Activated naive CD8-positive, alpha-beta T cell (primary cell): ENCODE data around the gene MLKL.
"Not testable (repeated sequence)": the region's sequence is repeated elsewhere in the genome, so short reads cannot be mapped to it uniquely, and the experiment has no call there.

Experiments
- H3K27ac Mint-ChIP-seq: one replicate; pipeline ENCODE4 v1.8.0; 2021; ENCODE audit warnings: mixed read lengths
- H3K27me3 Mint-ChIP-seq: one replicate; pipeline ENCODE4 v1.8.0; 2021; ENCODE audit warnings: mixed read lengths
- H3K36me3 Mint-ChIP-seq: one replicate; pipeline ENCODE4 v1.8.0; 2021; ENCODE audit warnings: mixed read lengths
- H3K4me1 Mint-ChIP-seq: one replicate; pipeline ENCODE4 v1.8.0; 2021; ENCODE audit warnings: low read depth, mixed read lengths
- H3K4me3 Mint-ChIP-seq: one replicate; pipeline ENCODE4 v1.8.0; 2021; ENCODE audit warnings: mild to moderate bottlenecking, mixed read lengths
- H3K9me3 Mint-ChIP-seq: one replicate; pipeline ENCODE4 v1.8.0; 2021; ENCODE audit warnings: low read depth, mixed read lengths

The MLKL gene

GRCh38 chr16:74657870-74658642 lies 42.6 kb downstream of the MLKL start:
- Mint-ChIP-seq H3K36me3 (peaks cover 10% of the 10 kb centered on the region), H3K4me3 (peak overlapping the region; percentile 46)

GRCh38 chr16:74654536-74655050 lies 46.1 kb downstream of the MLKL start:
- H3K4me1 Mint-ChIP-seq = peaks cover 67% of the 10 kb centered on the region
- no peaks in the 10 kb centered on the region for H3K27me3 Mint-ChIP-seq
- peak overlapping the region; percentile 20 for H3K4me3 Mint-ChIP-seq
- H3K36me3 Mint-ChIP-seq = peaks cover 8% of the 10 kb centered on the region
- no peaks in the 10 kb centered on the region for H3K9me3 Mint-ChIP-seq
- no peak overlapping the region for H3K27ac Mint-ChIP-seq

More at GRCh38 chr16:74657870-74658642, 42.6 kb downstream of the MLKL start:
- Mint-ChIP-seq H3K4me1 (peaks cover 85% of the 10 kb centered on the region), H3K27ac (peak overlapping the region; percentile 43), H3K27me3 (no peaks in the 10 kb centered on the region), H3K9me3 (no peaks in the 10 kb centered on the region)

- not testable (repeated sequence) for H3K27ac Mint-ChIP-seq, H3K36me3 Mint-ChIP-seq, H3K9me3 Mint-ChIP-seq, H3K27me3 Mint-ChIP-seq, H3K4me3 Mint-ChIP-seq
- peaks cover 50% of the 10 kb centered on the region for H3K4me1 Mint-ChIP-seq
Observed at GRCh38 chr16:74652883-74653282, 47.8 kb downstream of the MLKL start.

- Mint-ChIP-seq H3K27ac (no peak overlapping the region), H3K36me3 (peaks cover 2% of the 10 kb centered on the region), H3K4me3 (no peak overlapping the region), H3K27me3 (no peaks in the 10 kb centered on the region), H3K4me1 (peaks cover 46% of the 10 kb centered on the region), H3K9me3 (no peaks in the 10 kb centered on the region)
Observed at GRCh38 chr16:74652249-74652648, 48.4 kb downstream of the MLKL start.

- H3K27me3 Mint-ChIP-seq = no peaks in the 10 kb centered on the region
- H3K9me3 Mint-ChIP-seq = no peaks in the 10 kb centered on the region
- peaks cover 42% of the 10 kb centered on the region for H3K4me1 Mint-ChIP-seq
- H3K27ac Mint-ChIP-seq = no peak overlapping the region
- no peak overlapping the region for H3K4me3 Mint-ChIP-seq
- peaks cover under 1% of the 10 kb centered on the region for H3K36me3 Mint-ChIP-seq
Observed at GRCh38 chr16:74651841-74652240, 48.8 kb downstream of the MLKL start.

- Mint-ChIP-seq H3K36me3 (no peaks in the 10 kb centered on the region), H3K4me1 (peaks cover 36% of the 10 kb centered on the region), H3K27ac (peak overlapping the region; percentile 46), H3K27me3 (no peaks in the 10 kb centered on the region), H3K9me3 (no peaks in the 10 kb centered on the region), H3K4me3 (no peak overlapping the region)
Observed at GRCh38 chr16:74650966-74651567, 49.6 kb downstream of the MLKL start.

DNA sequence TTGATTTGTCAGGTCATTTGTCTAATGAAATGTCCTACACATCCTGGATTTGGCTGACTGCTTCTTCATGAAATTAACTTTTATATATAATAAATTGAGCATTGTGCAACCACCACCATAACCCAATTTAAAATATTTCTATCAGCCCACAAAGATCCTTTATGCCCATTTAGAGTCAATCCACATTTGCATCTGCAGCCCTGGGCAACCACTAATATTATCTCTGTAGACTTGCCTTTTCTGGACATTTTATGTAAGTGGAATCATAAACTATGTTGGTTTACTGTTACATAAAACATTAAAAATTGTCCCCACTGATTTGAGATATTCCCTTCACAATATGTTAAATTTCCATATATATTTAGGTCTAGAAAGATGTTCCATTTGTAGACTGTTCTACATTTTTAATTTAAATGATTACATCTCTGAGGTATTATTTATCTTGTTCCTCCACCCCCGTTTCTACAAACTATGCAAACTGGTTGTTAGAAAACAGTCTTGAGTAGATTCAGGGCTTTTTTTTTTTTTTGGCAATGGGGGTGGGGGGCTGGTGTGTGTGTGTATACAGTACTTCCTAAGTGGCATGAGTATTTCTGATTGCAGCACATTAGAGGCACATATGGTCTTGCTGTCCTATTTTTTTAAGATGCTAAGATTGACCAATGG lies 50.7 kb downstream of the MLKL start:
- Mint-ChIP-seq H3K4me1 (peaks cover 29% of the 10 kb centered on the region), H3K27me3 (no peaks in the 10 kb centered on the region), H3K9me3 (no peaks in the 10 kb centered on the region), H3K4me3 (no peak overlapping the region), H3K36me3 (no peaks in the 10 kb centered on the region), H3K27ac (no peak overlapping the region)

GRCh38 chr16:74641969-74642368 lies 58.7 kb downstream of the MLKL start:
- Mint-ChIP-seq H3K9me3 (no peaks in the 10 kb centered on the region), H3K4me1 (peaks cover 2% of the 10 kb centered on the region), H3K27ac (no peak overlapping the region), H3K4me3 (no peak overlapping the region), H3K36me3 (peaks cover 2% of the 10 kb centered on the region), H3K27me3 (no peaks in the 10 kb centered on the region)

- Mint-ChIP-seq H3K9me3 (no peaks in the 10 kb centered on the region), H3K4me3 (no peak overlapping the region), H3K27me3 (no peaks in the 10 kb centered on the region), H3K27ac (no peak overlapping the region), H3K4me1 (peaks cover 2% of the 10 kb centered on the region), H3K36me3 (peaks cover 2% of the 10 kb centered on the region)
Observed at GRCh38 chr16:74637742-74638453, 62.8 kb downstream of the MLKL start.

DNA sequence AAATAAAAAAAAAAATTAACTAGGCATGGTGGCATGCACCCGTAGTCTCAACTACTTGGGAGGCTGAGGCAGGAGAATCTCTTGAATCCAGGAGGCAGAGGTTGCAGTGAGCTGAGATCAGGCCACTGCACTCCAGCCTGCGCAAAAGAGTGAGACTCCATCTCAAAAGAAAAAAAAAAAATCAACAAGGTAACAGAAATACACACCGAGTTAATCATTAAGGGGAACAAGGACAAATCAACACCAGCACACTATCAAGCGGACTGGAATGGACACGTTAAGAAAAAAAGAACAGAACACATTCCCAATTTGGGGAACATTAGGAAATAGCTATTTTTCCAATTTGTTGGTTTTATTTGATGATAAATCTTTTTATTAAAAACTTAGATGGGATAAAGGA lies 65.4 kb downstream of the MLKL start:
- Mint-ChIP-seq H3K4me1 (peaks cover 2% of the 10 kb centered on the region), H3K9me3 (no peaks in the 10 kb centered on the region), H3K36me3 (peaks cover 2% of the 10 kb centered on the region), H3K27me3 (no peaks in the 10 kb centered on the region), H3K27ac (no peak overlapping the region), H3K4me3 (no peak overlapping the region)

DNA sequence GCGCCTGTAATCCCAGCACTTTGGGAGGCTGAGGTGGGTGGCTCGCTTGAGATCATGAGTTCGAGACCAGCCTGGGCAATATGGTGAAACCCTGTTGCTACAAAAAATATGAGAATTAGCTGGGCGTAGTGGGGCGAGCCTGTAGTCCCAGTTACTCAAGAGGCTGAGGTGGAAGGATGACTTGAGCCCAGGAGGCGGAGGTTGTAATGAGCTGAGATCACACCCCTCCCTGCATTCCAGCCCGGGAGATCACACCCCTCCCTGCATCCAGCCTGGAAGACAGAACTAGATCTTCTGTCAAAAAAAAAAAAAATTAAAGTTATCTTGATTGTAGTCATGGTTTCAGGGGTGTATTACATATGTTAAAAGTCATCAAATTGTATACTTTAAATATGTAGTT lies 67.0 kb downstream of the MLKL start:
- Mint-ChIP-seq H3K4me3 (no peak overlapping the region), H3K36me3 (peaks cover 2% of the 10 kb centered on the region), H3K9me3 (no peaks in the 10 kb centered on the region), H3K4me1 (no peaks in the 10 kb centered on the region), H3K27me3 (no peaks in the 10 kb centered on the region), H3K27ac (no peak overlapping the region)

DNA sequence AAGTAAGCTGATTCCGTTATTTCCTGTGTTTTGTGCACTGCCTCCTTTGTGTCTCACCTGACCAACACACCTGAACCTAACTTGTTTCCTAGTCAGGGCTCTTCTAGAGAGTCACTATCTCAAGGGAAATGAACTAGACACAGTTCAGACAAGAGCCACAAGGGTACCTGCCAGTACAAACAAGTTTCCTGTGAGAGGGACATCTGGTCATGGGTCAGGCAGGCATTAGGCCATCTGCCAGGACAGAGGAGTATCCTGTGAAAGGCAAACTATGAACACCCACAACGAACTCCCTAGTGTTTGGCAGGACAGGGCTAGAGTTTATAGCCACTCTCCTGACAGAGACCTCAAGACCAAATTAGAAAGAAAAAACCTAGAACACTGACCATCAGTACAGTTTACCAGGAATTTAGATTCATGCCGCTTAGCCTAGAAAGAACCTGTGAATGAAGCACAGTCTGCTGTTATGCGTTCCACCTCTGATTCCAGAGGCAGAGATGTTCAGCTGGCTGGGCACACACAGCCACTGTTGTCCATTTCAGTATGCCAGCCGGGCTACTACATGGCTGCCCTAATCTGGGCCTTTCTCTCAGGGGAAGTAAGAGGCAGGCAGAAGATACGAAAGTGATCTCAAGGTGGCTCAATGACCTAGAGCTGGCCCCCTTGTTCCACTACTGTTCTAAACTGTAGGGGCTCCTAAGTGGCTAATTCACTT lies 73.0 kb downstream of the MLKL start:
- H3K9me3 Mint-ChIP-seq = no peaks in the 10 kb centered on the region
- H3K4me3 Mint-ChIP-seq = no peak overlapping the region
- H3K36me3 Mint-ChIP-seq = peaks cover 9% of the 10 kb centered on the region
- no peaks in the 10 kb centered on the region for H3K27me3 Mint-ChIP-seq
- peak overlapping the region; percentile 85 for H3K27ac Mint-ChIP-seq
- H3K4me1 Mint-ChIP-seq = peaks cover 21% of the 10 kb centered on the region

- Mint-ChIP-seq H3K4me3 (peak overlapping the region; percentile 38), H3K27ac (peak overlapping the region; percentile 85)
Observed at GRCh38 chr16:74626741-74627416, 73.8 kb downstream of the MLKL start.

More at GRCh38 chr16:74626741-74627416, 73.8 kb downstream of the MLKL start:
- no peaks in the 10 kb centered on the region for H3K9me3 Mint-ChIP-seq
- H3K27me3 Mint-ChIP-seq = no peaks in the 10 kb centered on the region
- peaks cover 21% of the 10 kb centered on the region for H3K4me1 Mint-ChIP-seq
- H3K36me3 Mint-ChIP-seq = peaks cover 9% of the 10 kb centered on the region
